ENCODE measurements around the gene ARAP3. TPM values are rescaled to one million over a fixed set of nuclear protein-coding genes. Genes with fewer than 3 reads are reported as not detected.

The ARAP3 gene
- total and polyA plus RNA-seq, 2 donors (not counting 1 experiment from before 2014, with no cell fraction given), result 0.34 to 3.7 TPM

- Histone ChIP-seq H2AFZ (ENCODE audit: insufficient read depth, low read depth, low read length, poor library complexity, severe bottlenecking) (no peak overlapping the region), H3K27me3 (replicated peaks in 1 of 4; ENCODE audit: control extremely low read depth in 1 of 4, control insufficient read depth in 3 of 4, insufficient read depth in 4 of 4, low read length in 3 of 4) (no peaks in the 10 kb centered on the region), H3K9ac (ENCODE audit: low read length) (no peak overlapping the region), H3K4me2 (replicated peaks; ENCODE audit: low read depth, low read length, poor library complexity, severe bottlenecking) (no peak overlapping the region), H3K27ac (ENCODE audit: low read length in 2 of 2) (no peak overlapping the region), H4K20me1 (ENCODE audit: control insufficient read depth, insufficient read depth, low read length, poor library complexity, severe bottlenecking) (no peaks in the 10 kb centered on the region), H3K4me3 (ENCODE audit: control extremely low read depth in 1 of 5, extremely low read depth in 1 of 5, insufficient read depth in 1 of 5, low read depth in 2 of 5, low read length in 4 of 5) (no peak overlapping the region), H3K36me3 (replicated peaks in 1 of 2; ENCODE audit: control extremely low read depth in 1 of 2, control insufficient read depth in 1 of 2, extremely low read depth in 1 of 2, insufficient read depth in 2 of 2, low read length in 1 of 2) (peaks cover 1 to 59% of the 10 kb centered on the region in 2 experiments), H3K9me3 (ENCODE audit: control extremely low read depth in 1 of 3, control insufficient read depth in 2 of 3, insufficient read depth in 1 of 3, low read length in 2 of 3) (no peaks in the 10 kb centered on the region), H3K4me1 (ENCODE audit: control insufficient read depth in 2 of 2, insufficient read depth in 2 of 2, low read length in 2 of 2) (peaks cover 7 to 8% of the 10 kb centered on the region in 2 donors), H3K79me2 (ENCODE audit: control insufficient read depth, insufficient read depth, low read length) (peaks cover 34% of the 10 kb centered on the region)
- Mint-ChIP-seq H3K27ac (no peak overlapping the region), H3K27me3 (no peaks in the 10 kb centered on the region), H3K9me3 (ENCODE audit: insufficient read depth) (no peaks in the 10 kb centered on the region), H3K4me3 (no peak overlapping the region), H3K4me1 (peaks cover 10% of the 10 kb centered on the region)
- DNase-seq (no peak), ATAC-seq (ENCODE audit: low read depth) (no peak)
- 100% methylated on average over 2 of the region's 6 CpGs for WGBS (ENCODE audit: insufficient coverage)
- ChIA-PET CTCF (interaction anchor here (1.1 kb wide), 1 partner anchor 9 kb away, joined by 4 read pairs; no protein-coding TSS in a partner anchor), POLR2A (no interaction called here)
- intact Hi-C loops (cut with micrococcal nuclease), result no loop called here
- TF ChIP-seq CTCF (IDR thresholded peaks at IDR 0.05) (no peak), EZH2 (IDR thresholded peaks at IDR 0.05; ENCODE audit: borderline replicate concordance, insufficient read depth, low read depth, low read length, poor library complexity, severe bottlenecking) (no peak)
These were observed 53.7 kb downstream of the ARAP3 start for GRCh38 chr5:141628175-141628788.

GRCh38 chr5:141623611-141624010 is 58.4 kb downstream of the ARAP3 start:
- ATAC-seq (ENCODE audit: low read depth), result no peak

More at GRCh38 chr5:141623611-141624010, 58.4 kb downstream of the ARAP3 start:
- H3K4me2 ChIP-seq (replicated peaks; ENCODE audit: low read depth, low read length, poor library complexity, severe bottlenecking), result peak overlapping the region; percentile 55
- H3K4me3 ChIP-seq (ENCODE audit: control extremely low read depth in 1 of 5, extremely low read depth in 1 of 5, insufficient read depth in 1 of 5, low read depth in 2 of 5, low read length in 4 of 5), result peak overlapping the region in 1 of 5 experiments; percentile 2
- peaks cover 0 to 55% of the 10 kb centered on the region in 2 experiments for H3K36me3 ChIP-seq (replicated peaks in 1 of 2; ENCODE audit: control extremely low read depth in 1 of 2, control insufficient read depth in 1 of 2, extremely low read depth in 1 of 2, insufficient read depth in 2 of 2, low read length in 1 of 2)
- H3K9ac ChIP-seq (ENCODE audit: low read length), result no peak overlapping the region
- peaks cover 23% of the 10 kb centered on the region for H3K79me2 ChIP-seq (ENCODE audit: control insufficient read depth, insufficient read depth, low read length)
- peak overlapping the region; percentile 76 for H3K27ac Mint-ChIP-seq
- intact Hi-C loops (cut with micrococcal nuclease), result no loop called here
- CTCF ChIA-PET, result interaction anchor here (0.7 to 28.1 kb wide), 8 partner anchors 10 to 334 kb away, joined by 3 to 760 read pairs (median 6); partner anchors contain the start of genes HDAC3 and RELL2
- H3K4me3 Mint-ChIP-seq, result peak overlapping the region; percentile 35
- TF ChIP-seq CTCF (IDR thresholded peaks at IDR 0.05), result no peak
- TF ChIP-seq EZH2 (IDR thresholded peaks at IDR 0.05; ENCODE audit: borderline replicate concordance, insufficient read depth, low read depth, low read length, poor library complexity, severe bottlenecking), result no peak
- peaks cover 23% of the 10 kb centered on the region for H3K4me1 Mint-ChIP-seq
- H3K27ac ChIP-seq (ENCODE audit: low read length in 2 of 2), result peak overlapping the region; percentile 62 to 64
- DNase-seq, result no peak
- POLR2A ChIA-PET, result interaction anchor here (0.6 to 1.3 kb wide), 5 partner anchors 10 to 60 kb away, joined by 4 to 9 read pairs (median 4); partner anchors contain the start of genes FCHSD1 and RELL2
- no peaks in the 10 kb centered on the region for H3K9me3 Mint-ChIP-seq (ENCODE audit: insufficient read depth)
- peaks cover 21 to 30% of the 10 kb centered on the region in 2 donors for H3K4me1 ChIP-seq (ENCODE audit: control insufficient read depth in 2 of 2, insufficient read depth in 2 of 2, low read length in 2 of 2)
- peak overlapping the region; percentile 7 for H2AFZ ChIP-seq (ENCODE audit: insufficient read depth, low read depth, low read length, poor library complexity, severe bottlenecking)
- 85% methylated on average over 5 of the region's 5 CpGs for WGBS (ENCODE audit: insufficient coverage)
- no peaks in the 10 kb centered on the region for H3K27me3 ChIP-seq (replicated peaks in 1 of 4; ENCODE audit: control extremely low read depth in 1 of 4, control insufficient read depth in 3 of 4, insufficient read depth in 4 of 4, low read length in 3 of 4)
- H4K20me1 ChIP-seq (ENCODE audit: control insufficient read depth, insufficient read depth, low read length, poor library complexity, severe bottlenecking), result no peaks in the 10 kb centered on the region
- no peaks in the 10 kb centered on the region for H3K9me3 ChIP-seq (ENCODE audit: control extremely low read depth in 1 of 3, control insufficient read depth in 2 of 3, insufficient read depth in 1 of 3, low read length in 2 of 3)
- H3K27me3 Mint-ChIP-seq, result no peaks in the 10 kb centered on the region

Measured in B cell (primary cell).